GM19438 (cell line): Measurements from ENCODE around the gene ELF4.

ENCODE experiments used
- ATAC-seq: cut with Tn5 transposase; IDR thresholded peaks from one replicate; pipeline ENCODE4 v1.9.1; 2021; ENCODE audit warnings: low read depth; ENCODE audit not compliant: unreplicated experiment

Gene ELF4

GRCh38 chrX:130085551-130086446 is 24.5 kb downstream of the ELF4 start:
- ATAC-seq = no peak

DNA sequence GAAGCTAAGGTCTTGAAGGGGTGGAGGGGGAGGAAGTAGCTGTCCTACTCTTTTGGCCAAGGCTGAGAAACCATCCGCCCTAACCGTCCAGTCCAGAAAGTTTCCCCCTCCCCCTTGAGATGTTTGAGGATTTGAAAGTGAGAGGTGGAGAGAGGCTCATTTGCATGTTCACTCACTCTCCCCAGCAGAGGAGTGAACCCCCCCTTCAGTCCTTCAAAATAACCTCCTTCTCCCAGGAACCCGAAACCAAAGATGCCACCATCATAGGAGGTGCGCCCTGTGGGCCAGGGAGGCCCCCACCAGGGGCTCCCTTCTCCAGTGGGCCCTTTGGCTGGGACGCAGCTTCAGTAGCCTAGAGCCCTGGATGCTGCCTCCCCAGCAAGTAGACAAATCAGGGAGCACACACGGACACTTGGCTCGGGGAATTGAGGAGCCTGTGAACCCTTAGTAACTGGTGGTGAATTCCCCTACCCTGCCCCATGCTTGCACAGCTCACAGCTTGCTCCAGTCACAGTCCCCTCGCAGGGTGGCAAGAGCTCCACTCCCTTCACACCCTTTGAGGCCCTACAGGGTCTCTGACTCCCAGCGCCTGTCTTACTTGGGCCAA is 25.6 kb downstream of the ELF4 start:
- peak; percentile 29 for ATAC-seq

DNA sequence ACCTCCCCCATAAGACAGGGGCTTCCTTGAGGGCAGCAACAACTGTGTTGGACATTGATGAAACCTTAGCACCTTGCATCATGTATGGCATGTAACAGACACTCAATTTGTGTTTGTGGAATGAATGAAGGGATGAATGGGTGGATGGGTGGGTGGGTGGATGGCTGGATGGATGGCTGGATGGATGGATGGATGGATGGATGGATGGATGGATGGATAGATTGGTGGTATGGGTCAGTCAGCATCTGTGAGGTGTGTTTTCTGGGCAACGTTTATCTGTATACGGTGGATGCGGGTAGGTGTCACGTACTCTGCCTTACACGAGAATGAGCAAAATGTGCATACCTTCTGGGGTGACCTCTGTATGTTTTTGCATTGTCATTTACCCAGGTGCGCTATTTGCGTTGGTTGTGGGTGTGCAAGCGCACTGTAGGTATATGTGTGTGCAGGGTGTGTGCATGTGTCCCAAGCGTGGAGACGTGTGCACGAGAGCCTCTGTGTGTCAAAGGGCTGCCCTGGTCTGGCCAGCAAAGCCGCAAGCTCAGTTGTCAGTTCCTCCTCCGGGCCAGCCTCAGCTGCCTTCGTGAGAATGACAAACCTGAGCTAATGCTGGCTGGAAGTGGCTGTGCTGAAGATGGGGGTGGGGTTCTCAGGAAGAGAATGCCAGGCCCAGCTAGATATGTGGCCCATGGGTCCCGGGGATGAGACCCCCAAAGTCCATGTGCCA is 26.5 kb downstream of the ELF4 start:
- ATAC-seq = no peak

- no peak for ATAC-seq
Observed at GRCh38 chrX:130083107-130083490, 27.2 kb downstream of the ELF4 start.

- peak; percentile 42 for ATAC-seq
Observed at GRCh38 chrX:130082244-130083106, 27.8 kb downstream of the ELF4 start.

GRCh38 chrX:130081421-130082045 is 28.8 kb downstream of the ELF4 start:
- no peak for ATAC-seq

DNA sequence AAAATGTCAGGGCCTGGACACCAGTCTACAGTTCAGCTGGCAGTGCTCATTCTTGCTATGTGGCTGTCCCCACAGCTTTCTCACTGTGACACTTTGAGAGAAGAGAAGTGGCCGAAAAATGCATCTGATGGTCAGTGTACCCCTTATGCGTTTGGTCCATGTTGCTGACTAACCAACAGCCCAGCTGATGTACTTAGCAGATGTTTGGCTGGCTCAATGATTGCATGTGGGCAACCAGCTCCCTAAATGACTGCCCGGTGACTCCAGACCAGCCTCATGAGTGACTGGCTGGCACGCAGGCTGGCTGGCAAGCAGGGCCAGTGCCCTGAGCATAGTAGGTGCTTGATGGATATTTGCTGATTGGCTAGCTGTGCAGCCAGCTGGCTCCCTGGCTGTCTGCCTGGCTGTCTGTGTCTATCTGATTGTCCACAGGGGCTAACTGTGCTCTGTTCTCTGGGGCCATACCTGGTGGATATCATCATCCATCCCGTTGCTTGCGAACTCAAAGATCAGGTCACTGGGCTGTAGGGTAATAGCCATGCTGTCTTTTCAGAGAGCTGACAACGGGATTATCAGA is 29.4 kb downstream of the ELF4 start:
- ATAC-seq = no peak

GRCh38 chrX:130079824-130080406 is 30.4 kb downstream of the ELF4 start:
- ATAC-seq = no peak

GRCh38 chrX:130075777-130076176 is 34.5 kb downstream of the ELF4 start:
- ATAC-seq = no peak

DNA sequence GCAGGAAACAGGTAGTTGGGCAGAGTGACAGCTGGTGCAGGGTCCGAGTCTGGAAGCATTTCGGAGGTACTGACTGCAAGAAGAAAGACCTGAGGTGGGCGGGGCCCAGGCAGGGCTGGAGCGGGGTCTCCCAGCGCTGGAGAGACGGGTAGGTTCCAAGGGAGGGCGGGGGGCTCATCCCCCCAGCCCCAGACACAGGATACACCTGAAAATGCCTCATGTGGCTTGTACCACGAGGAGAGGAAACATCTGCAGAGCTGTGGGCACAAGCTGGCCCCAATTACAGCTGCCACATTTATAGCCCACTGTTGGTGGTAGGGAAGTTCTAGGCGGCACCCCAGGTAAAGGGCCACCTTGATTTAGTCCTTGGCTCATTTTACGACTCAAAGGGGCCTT is 38.0 kb downstream of the ELF4 start:
- no peak for ATAC-seq

DNA sequence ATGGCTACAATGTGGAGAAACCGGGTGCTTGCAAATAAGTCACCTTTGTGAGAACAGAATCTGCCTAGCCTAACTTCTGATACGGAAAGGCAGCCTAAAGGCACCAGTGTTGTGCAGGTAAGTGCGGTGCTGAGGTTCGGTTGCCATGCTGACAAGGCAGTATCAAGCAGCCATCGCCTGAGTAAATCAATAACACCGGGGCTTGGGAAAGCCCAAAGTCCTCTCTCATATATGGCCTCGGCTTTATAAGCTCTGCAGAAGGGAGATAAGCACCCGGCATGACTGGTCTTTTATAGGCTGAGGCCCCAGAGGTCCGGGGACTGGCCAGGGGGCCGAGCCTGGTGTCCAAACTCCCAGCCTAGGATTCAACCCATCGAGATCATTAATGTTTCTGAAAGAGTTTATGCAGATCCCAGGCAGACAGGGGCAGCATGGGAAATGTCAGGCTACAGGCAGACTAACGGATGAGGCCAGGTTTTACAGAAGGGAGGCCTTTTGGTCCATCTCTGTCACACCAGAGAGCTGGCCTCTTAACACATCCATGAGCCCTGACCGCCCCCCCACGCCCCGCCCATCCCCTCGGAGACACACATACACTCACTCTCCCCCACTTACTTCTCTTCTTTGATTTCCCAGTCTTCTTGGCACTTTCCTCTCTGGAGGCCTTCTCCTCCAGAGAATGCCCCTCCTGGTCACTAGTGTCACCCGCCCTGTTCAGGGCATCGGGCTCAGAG is 38.5 kb downstream of the ELF4 start:
- no peak for ATAC-seq

DNA sequence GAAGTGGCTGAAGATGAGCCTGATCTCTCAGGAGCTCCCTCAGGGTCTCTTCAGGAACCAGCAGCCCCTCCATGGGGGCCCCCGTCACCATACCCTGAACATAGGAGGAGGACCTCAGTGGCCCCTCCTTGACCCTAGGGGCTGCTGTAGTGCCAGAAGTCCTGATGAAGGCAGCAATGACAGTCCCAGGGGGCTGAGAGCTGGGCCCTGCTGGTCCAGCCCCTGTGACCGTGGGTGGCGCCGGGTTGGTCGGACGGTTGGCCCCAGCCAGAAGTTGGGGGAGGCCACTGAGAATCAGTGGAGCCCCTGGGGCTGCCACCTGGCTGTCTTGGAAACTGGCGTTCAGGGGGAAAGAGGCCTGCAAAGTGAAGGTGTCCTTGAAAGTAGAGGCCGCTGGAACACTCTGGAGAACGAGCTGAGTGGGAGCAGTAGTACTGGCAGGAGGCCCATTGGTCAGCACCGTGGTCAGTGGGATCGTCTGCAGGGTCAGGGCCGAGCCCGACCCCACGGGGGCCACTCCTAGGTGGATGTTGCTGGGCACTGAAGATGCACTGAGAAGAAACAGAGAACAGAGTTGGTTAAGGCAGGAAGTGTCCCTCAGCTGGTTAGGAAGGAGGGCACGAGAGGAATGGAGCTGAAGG is 43.2 kb downstream of the ELF4 start:
- ATAC-seq = no peak

GRCh38 chrX:130060122-130061069 is 49.9 kb downstream of the ELF4 start:
- peak; percentile 91 for ATAC-seq

GRCh38 chrX:130058652-130059051 is 51.6 kb downstream of the ELF4 start:
- no peak for ATAC-seq

GRCh38 chrX:130057209-130057608 is 53.1 kb downstream of the ELF4 start:
- ATAC-seq = no peak

- ATAC-seq = no peak
Observed at GRCh38 chrX:130055899-130056298, 54.4 kb downstream of the ELF4 start.

DNA sequence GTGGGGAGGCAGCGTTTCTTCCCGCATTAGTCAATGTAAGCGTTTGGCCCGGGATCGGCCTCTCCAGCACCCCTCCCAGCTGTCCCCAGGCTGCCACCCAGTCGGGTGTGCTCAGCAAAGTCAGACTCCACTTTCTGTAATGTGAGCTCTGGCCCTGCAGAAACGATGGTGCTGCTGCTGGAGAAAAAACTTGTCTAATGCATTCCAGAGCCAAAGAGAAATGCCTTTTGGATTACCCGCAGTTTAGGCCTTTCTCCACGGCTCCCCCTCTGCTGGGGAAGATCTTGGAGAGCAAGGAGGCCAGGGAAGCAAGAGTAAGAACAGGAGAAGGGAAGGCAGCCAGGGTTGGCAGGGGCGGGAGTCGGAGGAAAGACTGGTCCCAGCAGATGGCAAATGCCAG is 55.2 kb downstream of the ELF4 start:
- no peak for ATAC-seq
